Neural cell (in vitro differentiated cells): Measurements from ENCODE around the gene RPL14.

Experiments
- CTCF ChIP-seq: fragments of 450-650 bp; IDR thresholded peaks from 2 replicates; pipeline ENCODE4 v1.5.1; 2014; ENCODE audit warnings: antibody characterized with exemption, mild to moderate bottlenecking, moderate library complexity; ENCODE audit not compliant: poor library complexity, severe bottlenecking
- EP300 ChIP-seq: fragments of 450-650 bp; conservative IDR thresholded peaks from 2 replicates; pipeline ENCODE4 v1.6.1; 2014; ENCODE audit warnings: antibody characterized with exemption, mild to moderate bottlenecking, moderate library complexity; ENCODE audit not compliant: poor library complexity, severe bottlenecking

GRCh38 chr3:40437889-40438288 is 19.2 kb upstream of the RPL14 start:
- no peak for TF ChIP-seq CTCF
- no peak for TF ChIP-seq EP300
